CD4-positive, alpha-beta T cell treated with Interleukin-15 for 4 hours (primary cell): Measurements from ENCODE around the gene ACOT13.
"Not testable (repeated sequence)": the region's sequence is repeated elsewhere in the genome, so short reads cannot be mapped to it uniquely, and the experiment has no call there.

ENCODE experiments used
- DNase-seq: peaks from one replicate; pipeline ENCODE4 v3.0.0-alpha.2; 2020; ENCODE audit warnings: low spot score

Gene ACOT13

GRCh38 chr6:24731456-24732134 lies 64.7 kb downstream of the ACOT13 start:
- DNase-seq = not testable (repeated sequence)

DNA sequence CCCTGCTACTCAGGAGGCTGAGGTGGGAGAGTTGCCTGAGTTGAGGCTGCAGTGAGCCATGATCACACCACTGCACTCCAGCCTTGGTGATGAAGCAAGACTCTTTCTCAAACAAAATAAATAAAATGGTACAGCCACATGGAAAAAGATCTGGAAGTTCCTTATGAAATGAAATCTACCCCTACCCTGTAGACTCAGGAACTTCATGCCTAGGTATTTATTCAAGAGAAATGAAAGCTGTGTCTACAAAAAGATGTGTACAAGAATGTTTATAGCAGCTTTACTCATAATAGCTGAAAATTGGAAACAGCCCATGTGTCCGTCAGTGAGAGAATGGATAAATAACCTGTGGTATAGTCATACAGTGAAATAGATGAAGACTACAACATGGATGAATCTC lies 67.3 kb downstream of the ACOT13 start:
- DNase-seq = no peak

DNA sequence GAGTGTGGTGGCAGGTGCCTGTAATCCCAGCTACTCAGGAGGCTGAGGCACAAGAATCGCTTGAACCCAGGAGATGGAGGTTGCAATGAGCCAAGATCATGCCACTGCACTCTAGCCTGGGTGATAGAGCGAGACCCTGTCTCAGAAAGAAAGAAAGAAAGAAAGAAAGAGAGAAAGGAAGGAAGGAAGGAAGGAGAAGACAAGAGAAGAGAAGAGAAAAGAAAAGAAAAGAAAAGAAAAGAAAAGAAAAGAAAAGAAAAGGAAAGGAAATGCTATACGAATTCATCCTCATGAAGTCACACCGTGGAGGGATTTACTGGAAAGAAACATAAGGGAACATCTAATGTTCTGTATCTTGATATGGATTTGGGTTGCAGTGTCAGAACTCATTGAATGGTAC lies 67.8 kb downstream of the ACOT13 start:
- DNase-seq = not testable (repeated sequence)

DNA sequence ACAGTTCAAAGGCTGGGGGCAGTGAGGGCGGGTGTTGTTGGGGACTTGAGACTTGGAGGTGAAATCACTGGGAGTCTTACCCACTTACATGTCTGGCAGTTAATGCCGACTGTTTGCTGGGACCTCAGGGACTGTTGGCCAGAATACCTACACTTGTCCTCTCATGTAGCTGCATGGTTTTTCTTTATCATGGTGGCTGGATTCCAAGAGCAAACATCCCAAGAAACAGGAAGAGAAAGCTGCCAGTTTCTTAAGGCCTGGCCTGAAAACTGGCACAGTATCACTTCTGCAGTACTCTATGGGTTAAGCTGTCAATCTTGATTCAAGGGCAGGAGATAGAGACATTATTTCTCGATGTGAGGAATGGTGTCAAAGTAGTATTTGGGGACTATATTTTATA lies 71.9 kb downstream of the ACOT13 start:
- DNase-seq = no peak

- no peak for DNase-seq
Observed at GRCh38 chr6:24740861-24741260, 74.0 kb downstream of the ACOT13 start.

DNA sequence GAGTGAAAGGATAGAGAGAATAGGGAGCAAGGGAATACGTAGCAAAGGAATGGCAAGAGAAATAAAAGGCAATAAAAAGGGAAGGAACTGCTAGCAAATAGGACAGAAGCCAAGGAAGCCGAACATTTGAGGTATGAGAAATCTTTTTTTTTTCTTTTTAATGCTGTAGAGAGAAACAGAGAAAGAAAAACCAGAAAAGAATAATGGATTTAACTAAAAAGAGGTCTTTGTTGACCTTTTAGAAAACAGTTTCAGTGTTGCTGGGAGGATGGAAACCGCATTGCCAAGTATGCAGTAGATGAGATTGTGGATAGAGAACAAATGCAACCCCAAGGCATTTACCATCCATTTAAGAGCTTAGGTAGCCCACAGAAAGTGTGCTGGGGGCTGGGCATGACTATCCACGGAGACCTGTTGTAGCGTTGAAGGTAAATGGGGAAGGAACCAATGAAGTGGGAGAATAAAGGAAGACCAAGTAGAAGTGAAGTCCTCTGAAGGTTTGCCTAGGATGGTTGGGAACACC lies 75.4 kb downstream of the ACOT13 start:
- no peak for DNase-seq

DNA sequence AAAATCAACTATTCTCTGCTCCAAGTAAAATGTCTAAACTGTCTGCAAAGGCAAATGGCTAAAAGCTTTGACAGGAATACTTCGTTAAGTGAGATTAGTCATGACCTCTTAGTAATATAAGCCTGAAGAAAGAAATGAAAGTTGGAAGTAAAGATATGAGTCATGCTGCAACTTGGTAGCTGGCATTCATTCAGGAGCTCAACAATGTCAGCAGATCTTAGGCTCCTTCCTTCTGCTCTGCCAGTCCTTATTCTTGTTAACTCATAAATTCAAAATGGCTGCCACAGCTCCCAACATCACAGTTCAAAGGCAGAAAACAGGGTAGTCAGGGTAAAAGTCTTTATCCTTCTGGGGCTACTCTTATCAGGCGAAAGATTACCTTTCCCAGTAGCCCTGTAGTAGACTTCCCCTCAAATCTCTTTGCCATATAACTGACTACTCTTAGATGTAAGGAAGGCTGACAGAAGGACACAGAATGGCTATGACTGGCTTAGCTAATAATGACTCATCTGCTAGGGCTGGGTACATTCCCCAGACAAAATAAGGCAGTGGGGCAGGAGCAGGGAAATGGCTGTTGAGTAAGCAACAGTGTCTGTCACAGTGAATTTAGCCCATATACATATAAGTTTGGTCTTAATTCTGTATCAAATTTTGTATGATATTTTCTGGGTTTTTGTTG lies 76.5 kb downstream of the ACOT13 start:
- DNase-seq = no peak

DNA sequence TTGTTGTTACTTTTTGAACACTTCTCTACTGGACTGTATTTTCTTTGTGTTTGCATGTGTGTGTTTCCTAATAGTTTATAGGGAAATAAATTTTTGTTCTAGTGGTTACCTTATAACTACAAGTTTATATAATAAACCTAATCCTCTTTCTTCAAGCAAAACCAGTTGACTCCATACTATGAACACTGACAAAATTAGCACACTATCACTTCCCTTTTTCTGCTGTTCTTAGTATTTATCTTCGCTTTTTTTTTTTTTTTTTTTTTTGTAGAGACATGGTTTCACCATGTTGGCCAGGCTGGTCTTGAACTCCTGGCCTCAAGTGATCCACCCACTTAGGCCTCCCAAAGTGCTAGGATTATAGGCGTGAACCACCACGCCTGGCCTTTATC lies 77.1 kb downstream of the ACOT13 start:
- DNase-seq = no peak

DNA sequence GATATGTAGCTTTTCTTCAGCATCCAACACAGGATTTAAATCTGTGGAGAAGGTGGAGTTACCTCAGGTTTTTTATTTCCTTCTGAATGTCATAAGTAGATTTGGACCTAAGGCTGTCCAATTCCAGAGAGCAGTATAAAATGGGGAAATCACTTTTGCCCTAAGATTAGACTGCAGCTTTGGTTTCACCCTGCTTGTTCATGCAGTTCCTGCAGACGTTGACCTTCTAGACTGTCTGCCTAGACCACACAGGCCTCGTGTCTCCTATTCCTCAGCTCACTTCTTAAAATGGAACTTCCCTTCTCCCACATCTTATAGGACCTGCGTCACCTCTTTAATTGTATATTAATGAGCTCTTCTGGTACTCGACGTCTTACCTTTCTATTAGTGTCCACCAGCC lies 78.0 kb downstream of the ACOT13 start:
- DNase-seq = no peak

GRCh38 chr6:24749297-24749696 lies 82.4 kb downstream of the ACOT13 start:
- DNase-seq = no peak

DNA sequence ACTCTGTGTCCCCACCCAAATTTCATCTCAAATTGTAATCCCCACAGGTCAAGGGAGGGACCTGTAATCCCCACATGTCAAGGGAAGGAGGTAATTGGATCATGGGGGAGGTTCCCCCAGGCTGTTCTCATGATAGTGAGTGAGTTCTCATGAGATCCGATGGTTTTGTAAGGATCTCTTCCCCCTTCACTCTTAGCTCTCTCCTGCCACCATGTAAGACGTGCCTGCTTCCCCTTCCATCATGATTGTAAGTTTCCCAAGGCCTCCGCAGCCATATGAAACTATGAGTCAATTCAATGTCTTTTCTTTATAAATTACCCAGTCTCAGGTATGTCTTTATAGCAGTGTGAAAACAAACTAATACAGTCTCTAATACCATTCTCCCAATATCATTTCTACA lies 84.0 kb downstream of the ACOT13 start:
- not testable (repeated sequence) for DNase-seq

- no peak for DNase-seq
Observed at GRCh38 chr6:24752503-24752902, 85.6 kb downstream of the ACOT13 start.

DNA sequence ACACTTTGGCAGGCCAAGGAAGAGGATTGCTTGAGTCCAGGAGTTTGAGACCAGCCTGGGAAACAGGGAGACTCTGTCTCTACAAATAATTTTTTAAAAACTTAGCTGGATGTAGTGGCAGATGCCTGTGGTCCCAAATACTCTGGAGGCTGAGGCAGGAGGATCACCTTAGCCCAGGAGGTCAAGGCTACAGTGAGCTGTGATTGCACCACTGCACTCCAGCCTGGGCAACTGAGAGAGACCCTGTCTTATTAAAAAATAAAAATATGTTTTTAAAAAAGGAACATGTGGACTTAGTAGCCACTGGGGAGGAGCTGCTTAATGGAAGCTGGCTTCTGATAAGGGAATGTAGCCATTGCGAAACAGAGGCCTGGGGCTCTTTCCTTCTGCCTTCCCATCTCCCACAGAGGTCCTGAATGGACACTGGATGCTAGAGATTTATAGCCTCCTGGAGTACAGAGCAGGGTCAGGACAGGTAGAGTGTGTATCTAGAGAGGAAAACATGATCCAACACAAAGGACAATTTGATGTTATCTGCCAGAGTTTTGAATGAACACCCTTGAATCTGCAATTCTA lies 86.1 kb downstream of the ACOT13 start:
- no peak for DNase-seq

DNA sequence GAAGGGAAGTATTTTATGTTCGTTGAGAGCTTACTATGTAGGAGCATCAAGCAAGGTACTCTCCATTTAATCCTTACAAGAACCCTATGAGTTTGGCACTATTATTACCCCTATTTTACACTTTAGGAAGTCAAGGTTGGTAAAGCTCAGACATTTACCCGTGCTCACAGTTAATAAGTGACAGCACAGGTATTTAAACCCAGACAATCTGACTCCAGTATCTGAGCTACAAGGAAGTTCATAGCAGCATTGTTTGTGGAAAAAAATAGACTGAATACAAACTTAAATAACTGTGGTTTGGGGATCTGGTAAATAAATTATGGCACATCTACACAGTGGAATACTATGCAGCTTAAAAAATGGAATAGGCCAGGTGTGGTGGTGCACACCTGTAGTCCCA lies 86.7 kb downstream of the ACOT13 start:
- DNase-seq = no peak

- not testable (repeated sequence) for DNase-seq
Observed at GRCh38 chr6:24754378-24754777, 87.5 kb downstream of the ACOT13 start.
